NCI-H2107 treated with DMSO at 0.1 percent for 48 hours (cell line): ENCODE results near the gene LPP.

Source experiments
- DNase-seq: peaks from one replicate; lab custom pipeline; 2025; ENCODE audit not compliant: unreplicated experiment; lab: John Stamatoyannopoulos, UW

LPP gene

DNA sequence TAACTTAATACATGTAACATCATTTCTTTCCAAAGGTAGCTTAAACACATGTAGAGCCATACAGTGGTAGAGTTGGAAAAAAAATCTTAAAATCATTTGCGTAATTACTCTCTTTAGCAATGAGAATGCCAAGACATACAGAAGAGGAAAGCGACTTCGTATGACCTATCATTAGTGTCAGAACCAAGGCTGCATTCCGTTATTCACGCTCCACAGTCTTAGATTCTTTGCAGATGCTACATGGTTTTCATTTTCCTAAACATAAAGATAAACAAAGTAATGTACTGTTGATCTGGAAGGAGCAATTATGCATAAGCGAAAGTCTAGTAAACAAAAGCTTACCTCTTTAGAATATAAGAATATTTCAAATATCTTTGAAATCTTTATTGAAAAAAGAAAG lies 607.5 kb downstream of the LPP start:
- no peak for DNase-seq

DNA sequence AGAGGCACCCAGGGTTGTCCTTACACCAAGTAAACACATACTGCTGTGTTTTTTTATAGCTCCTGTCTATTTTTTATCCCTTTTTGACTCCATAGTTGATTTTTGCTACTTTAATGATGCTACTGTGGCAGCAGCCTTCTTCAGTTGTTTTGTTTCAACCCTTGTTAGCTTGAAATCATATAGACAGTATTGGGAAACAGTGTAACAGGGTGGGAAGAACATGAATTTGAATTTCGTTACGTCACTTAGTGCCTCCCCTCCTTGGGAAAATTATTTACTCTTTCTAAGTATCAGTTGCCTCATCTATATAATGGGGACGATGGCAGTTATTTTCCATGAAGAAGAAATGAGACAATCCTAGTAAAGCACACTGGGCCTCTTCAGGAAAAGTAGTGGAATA lies 608.0 kb downstream of the LPP start:
- no peak for DNase-seq

DNA sequence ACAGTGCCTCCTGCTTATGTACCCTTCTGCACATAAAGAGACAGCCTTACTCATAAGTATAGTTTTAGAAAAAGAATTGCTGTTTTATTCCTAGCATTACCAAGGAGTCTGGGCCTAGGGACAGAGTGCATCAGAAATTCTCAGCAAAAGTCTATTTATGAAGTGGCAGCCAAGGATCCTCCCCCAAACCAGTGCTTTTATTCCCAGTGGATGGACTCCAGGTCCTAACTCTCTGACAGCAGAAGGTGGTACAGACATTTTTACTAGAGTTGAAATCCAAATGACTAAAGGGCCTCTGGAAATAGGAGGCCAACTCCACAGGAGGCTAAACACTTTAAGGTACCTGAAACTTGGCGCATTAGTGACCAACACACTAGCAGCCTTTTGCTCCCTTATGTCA lies 610.7 kb downstream of the LPP start:
- DNase-seq = no peak

DNA sequence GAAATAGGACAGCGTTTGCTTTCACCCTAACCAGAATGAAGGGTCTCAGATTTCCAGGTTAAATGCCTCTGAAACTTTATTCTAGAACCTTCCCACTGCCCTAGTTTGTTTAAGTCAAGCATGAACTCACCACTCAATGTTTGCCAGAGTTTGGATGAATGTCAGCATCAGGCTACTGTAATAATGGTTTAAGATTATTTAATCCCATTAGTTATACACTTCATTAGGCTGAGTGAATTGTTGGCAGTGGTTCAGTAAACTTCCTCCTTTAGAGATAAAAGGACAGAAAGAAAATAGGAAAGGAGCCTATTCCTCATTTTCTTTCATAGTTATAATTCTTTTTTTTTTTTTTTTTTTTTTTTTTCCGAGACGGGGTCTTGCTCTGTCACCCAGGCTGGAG lies 615.9 kb downstream of the LPP start:
- no peak for DNase-seq

DNA sequence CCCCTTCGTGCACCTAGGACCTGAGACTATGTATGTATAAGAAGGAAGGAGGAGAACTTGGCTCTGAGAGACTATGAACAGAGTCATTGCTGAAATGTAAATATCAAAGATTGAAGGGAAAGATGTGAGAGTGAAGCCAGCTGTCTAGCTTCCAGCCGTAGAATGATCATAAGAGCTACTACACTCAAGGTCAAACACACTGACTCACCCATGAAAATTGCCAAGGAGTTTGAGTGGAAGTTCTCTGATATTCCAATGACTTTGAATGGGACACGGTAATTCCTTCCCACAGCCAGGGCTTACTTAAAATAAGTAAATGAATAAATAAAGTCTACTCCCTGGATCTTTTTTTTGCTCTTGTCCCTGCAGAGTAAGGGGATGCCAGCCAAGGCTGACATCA lies 618.9 kb downstream of the LPP start:
- DNase-seq = peak; percentile 25

DNA sequence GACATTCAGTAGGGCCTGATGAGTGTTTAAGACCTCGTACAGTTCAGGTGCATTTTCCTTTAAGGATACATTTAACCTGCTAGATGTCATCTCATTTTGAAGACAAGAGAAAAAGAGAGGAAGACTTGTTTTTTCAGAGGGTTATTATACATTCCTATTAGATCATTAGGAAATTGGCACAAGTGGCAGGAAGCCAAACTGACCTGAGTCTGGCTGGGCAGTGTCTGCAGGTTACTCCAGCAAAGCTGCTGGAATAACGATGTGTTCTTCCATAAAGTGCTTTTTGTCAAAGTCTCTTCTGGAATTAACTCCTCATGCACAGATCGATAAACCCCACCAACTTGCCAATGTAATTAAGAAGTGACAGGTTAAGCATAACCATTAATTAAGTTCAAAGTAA lies 621.5 kb downstream of the LPP start:
- no peak for DNase-seq

DNA sequence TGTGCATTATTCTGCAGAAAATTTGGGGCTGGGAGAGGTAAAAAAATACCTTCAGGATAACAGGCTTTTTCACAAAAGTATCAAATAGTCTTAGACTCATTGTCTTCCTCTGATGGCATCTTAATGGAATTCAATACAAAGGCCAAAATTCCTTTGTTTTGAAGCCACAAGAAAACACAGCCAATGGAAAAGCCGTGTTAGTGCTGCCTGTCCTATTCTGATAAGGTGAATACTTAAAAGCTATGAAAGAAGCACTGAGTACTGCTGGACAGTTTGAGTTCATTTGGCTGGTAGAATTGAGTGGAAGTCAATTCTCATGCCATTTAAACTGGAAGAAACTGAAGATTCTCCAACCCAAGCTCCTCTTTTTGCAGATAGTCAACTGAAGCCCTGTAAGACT lies 622.5 kb downstream of the LPP start:
- no peak for DNase-seq

DNA sequence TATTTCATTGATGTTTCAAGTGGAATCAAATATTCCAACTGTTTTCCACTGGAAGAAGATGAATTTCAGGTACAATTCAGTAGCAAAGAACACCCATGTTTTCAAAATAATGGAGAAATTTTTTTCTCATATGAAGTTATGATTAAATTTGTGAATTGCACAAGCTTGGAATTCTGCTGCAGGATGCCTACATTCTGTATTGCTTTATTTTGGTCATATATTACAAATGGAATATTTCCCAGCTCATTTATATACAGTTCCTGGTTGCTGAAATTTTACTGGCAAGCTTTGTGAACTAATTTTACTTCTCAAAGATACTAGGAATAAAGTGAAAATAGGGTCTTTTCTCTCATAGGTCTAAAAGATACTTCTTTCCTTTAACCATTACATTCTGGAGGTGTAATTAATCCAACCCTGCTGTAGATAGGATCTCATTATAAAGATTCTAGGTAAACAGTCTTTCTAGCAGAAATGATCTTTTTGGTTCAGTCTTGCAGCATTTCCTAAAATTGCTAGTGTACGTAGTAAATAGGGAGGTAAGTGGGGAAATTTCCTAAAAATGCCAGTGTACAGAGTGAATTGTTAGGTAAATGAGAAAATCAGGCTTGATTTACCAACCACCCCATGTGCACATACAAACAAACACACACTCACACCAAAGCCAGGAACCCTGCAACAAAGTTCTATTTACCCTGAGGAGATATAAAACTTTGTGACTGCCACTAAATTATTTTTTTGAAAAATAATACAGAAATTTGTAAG lies 624.3 kb downstream of the LPP start:
- DNase-seq = no peak

DNA sequence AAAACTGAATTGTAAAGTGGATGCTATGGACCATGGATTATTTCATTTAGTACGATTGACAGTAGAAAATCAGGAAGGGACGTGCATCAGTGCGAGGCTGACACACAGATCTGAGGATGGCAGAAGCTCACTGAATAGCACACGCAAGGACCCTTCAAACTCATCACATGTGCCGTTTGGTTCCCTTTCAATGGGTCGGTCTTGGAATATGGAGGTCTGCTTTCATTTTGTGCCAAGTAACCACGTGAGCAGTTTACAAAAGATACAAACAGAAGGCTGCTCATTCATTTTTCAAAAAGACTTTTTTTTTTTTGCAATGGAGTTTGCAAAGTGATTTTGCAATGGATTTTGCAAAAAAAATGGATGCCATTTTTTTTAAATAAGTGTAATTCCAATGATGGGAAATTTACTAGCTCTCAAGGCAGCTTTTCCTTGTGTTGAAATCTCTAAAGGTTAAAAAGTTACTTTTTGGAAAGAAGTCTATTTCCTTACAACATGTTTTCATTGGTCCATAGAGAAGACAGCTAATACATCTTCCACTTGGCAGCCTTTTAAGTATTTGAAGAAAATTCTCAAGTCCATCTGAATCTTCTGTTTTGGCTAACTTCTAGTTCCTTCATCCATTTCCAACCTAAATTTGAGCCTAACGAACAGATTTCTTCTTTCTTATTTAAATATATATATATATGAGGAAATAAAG lies 625.5 kb downstream of the LPP start:
- no peak for DNase-seq

DNA sequence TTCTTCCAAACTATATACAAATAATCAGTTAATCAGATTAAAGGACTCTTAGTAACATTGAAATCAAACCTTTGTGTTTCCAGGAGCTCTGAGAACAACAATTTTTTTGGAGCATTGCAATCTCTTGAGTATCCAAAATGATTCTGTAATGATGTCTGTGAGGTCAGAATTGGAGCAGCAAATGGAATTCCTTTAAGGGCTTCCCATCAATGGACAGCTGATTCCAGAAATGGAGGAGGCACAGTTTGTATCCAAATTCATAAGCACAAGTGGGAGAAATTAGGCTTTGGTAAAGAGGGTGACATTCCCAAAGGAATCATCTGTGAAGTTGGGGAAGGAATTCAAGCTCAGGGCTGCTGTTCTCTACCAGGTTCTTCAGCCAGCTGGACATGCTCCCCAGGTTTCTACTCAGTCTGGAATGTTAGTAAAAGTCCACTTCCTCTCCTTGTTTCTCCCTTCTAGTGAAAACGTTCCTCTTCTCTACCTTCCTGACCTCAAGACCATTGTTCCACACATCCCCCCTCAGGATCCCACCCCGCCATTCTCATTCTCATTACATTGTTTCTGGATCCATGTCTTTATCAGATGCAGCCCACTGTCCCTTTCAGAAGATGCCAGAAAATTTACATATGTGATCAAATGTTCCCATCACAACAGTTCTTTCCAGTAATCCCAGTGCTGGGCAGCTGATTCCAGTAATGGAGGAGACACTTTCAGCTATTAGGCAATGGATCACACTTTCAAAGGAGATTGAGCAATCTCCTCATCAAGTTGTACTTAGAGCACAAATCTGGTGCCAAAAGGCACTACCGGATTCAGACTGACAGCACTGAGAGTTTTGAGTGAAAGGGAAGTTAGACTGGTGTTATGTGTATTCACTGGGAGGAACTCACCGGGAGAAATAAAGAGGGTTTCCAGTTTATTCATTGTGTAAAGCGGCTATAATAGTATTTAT lies 626.5 kb downstream of the LPP start:
- DNase-seq = no peak

DNA sequence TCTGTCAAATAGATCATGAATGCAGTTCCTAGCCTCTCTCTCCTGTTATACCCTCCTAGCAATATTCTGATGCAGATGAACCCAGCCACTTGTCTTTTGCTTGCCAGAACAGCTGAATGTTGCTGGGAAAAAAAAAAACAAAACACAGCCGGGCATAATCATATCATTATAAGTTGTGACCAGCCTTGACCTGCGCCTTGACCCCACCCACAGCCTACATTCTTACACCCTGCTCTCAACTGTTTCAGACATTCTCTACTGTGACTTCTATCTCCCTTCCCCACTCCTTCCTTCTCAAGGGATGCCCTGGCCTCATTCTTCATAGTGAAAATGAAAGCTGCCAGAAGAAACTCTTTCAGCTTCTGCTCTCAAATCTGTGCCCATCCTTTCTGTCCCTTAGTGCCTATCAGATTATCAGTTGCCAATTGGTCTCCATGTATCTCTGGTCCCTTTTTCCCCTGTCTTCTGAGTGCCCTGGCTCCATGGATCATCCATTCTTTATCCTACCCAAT lies 628.7 kb downstream of the LPP start:
- DNase-seq = no peak

DNA sequence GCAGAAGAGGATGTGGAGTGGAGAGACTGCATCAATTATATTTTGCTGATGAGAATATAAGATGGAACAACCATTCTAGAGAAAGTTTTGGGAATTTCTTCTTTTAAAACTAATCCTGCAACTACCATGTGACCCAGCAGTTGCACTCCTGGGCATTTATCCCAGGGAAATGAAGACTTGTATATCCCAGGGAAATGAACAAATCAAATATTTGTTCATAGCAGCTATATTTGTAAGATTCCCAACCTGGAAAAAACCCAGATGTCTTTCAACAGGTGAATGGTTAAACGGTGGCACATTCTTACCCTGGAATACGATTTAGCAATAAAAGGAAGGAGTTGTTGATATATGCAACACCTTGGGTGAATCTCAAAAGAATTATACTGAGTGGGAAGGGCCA lies 632.5 kb downstream of the LPP start:
- no peak for DNase-seq

DNA sequence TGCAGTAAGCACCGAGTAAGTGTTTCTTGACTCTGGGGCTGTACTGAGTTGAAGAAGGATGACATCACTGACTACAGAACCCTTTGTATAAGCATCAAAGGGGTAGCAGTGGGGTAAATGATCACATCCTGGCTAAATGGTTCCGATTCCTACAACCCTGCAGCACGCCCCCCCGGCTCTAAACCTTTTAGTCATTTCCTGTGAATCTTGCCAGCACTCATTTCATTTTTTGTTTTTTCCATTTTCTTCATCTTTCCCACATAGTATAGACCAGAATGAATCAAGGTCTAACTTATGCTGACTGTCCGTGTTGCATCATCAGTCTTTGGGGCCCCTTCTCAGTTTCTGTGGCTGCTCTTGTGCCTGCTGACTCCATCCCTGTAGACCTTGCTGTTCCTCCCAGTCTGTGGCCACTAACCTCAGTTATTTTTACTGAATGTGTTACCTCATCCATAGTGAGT lies 634.7 kb downstream of the LPP start:
- no peak for DNase-seq

DNA sequence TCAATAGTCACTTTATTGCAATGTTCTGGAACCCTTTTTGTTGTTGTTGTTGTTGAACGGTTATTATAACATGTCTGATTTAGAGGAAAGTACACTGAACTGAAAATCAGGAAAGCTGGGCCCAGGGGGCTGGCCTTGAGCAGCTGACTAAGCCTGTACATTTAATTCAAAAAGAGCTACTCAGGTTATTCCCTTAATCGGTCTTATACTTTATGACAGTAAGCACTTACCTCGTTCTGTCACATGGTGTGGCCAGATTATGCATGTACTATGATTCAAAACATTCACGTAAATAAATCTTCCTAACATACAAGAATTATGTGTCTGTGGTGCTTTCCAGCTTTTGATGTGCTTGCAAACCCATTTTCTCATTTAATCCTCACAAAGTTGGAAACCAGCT lies 635.3 kb downstream of the LPP start:
- DNase-seq = no peak

DNA sequence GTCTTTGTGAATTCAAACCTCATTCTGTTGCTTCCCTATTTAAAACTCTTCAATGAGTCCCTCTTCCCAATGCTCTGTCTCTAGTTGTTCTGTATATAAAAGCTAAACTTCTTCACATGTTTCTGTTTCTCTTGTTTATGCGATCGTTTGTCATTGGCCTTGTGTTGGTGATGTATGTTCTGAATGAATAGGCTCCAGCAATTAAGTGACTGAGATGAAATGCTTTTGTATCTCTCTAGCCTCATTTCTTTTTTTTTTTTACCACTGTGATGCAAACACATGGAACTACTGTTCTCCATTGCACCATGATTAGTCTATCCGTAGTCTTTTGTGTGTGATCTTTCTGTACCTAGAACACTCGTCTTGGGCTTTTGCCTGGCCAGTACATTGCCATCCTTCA lies 637.4 kb downstream of the LPP start:
- no peak for DNase-seq

DNA sequence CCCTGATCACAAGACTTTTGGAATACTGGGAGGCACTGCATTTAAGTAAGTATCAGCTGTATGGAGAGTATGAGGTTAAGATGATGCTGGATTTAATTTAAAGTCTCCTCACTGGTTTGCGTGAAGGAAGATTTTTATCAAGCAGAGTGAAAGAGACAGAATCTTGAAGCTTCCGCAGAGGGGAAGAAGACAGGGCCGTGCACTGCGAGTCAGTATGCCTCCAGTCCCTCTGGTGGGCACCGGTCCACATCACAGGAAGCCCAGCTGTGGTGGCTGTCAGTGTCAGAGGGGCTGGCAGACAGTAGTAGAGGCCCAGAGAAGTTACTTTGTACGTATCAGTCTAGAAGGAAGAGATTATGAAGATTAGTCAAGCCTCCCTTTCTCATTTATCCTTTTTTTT lies 638.8 kb downstream of the LPP start:
- DNase-seq = no peak

DNA sequence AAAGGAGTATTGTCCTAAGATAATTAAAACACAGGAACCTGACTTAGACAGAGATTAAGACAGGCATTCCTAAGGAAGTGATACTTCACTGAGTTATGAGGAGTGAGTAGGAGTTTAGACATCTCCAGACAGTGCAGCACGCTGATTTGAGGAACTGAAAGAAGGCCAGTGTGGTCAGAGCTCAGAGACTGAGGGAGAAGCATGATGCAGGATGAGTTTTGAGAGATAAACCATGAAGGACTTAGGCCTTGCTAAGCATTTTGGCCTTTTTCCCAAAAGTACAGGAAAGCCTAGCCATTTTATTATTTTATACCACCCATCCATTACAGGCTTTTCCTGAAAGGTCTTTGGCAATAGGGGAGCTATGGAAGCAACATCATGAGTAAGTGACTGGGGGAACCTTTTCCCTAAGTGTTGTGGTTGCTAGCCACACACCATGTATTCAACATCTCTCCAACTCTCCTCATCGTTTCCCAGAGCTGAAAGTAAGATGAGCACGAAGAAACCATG lies 642.2 kb downstream of the LPP start:
- DNase-seq = no peak

DNA sequence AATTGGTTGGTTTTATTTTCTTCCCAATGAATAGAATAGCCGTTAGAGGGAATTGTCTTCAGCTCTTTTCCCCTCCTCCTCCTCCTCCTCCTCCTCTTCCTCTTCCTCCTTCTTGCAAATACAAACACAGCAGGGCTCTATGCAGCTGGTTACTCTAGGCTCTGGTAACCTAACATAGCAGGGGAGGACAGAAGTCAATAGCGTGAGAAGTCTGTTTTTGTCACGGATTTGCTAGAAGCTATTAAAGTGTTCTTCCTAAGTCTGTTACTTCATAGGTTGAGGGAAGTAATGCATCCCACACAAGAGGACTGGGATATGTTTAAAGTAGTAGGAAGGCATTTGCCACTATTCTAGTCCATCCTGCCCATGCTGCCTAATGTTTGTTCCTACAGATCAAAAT lies 643.1 kb downstream of the LPP start:
- no peak for DNase-seq

DNA sequence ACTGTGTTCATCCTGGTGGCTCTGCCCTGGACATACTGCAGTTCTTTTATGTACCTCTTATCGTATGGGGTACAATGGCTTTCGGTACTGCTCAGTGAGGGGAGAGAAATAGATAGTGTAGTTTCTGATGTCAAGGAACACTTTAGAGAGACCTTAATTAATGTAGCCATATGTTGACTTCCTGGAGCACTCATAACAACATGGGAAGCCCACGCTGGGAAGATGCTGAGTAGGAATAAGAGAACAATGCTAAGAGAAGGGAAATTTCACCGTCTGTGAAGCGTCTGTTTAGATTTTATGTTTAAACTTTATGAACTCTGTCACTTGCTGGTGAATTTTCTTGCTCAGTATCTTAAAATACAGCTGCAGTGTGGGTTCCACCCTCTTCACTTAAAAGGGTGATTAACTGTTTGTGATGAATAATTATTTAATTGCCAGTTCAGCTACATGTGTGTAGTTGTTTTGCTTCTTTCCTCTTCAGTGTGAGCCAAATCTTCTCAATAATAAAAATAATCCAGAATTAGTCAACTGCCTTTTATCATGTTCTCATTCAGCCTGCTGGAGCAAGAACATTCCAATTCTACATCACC lies 644.7 kb downstream of the LPP start:
- DNase-seq = no peak

DNA sequence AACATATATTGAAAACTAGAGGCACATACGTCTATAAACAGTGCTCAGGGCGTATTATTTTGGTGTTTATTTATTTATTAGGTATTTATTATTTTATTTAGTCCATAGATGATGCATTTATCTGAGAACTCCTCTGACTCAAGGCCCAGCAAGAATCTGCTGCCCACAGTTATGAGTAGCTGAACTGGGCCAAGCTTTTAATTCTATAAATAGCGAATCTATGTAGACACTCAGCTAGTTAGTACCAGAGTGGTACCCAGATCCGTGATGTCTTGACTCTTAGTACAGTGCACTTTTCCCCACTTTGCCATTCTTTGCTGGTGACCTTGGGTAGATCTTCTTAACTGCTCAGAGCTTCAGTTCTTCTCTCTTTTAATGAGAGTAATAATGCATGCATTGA lies 647.4 kb downstream of the LPP start:
- no peak for DNase-seq

DNA sequence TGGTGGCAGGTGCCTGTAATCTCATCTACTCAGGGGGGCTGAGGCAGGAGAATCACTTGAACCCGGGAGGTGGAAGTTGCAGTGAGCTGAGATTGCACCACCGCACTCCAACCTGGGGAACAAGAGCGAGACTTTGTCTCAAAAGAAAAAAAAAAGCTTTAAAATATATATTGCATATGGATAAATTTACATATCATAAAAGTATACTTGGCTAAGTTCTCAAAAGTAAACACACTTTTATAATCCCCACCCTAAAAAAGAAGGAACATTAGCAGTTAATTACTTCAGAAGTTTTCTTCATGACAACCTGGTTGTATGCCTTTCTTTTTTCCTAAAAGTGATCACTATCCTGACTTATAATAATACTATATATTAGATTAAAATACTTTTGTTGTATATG lies 648.7 kb downstream of the LPP start:
- no peak for DNase-seq
